Rectal smooth muscle tissue (tissue), 1 donor: Measurements from ENCODE around the gene RAB7A.

Experiments used
- H3K27ac ChIP-seq: one replicate; pipeline ENCODE4 v1.7.0; 2013; ENCODE audit warnings: low read depth, low read length, inconsistent platforms
- H3K27me3 ChIP-seq: one replicate; pipeline ENCODE4 v1.7.0; 2013; ENCODE audit warnings: low read length; ENCODE audit not compliant: control insufficient read depth, insufficient read depth
- H3K36me3 ChIP-seq: one replicate; pipeline ENCODE4 v1.7.0; 2013; ENCODE audit warnings: low read length; ENCODE audit not compliant: control insufficient read depth, insufficient read depth
- H3K4me1 ChIP-seq: one replicate; pipeline ENCODE4 v1.7.0; 2013; ENCODE audit warnings: low read length; ENCODE audit not compliant: control insufficient read depth, insufficient read depth
- H3K4me3 ChIP-seq: one replicate; pipeline ENCODE4 v1.7.0; 2013; ENCODE audit warnings: low read length
- H3K9ac ChIP-seq: one replicate; pipeline ENCODE4 v1.7.0; 2013; ENCODE audit warnings: low read length

RAB7A gene

GRCh38 chr3:128846486-128846891, 120.5 kb downstream of the RAB7A start:
- Histone ChIP-seq H3K9ac (no peak overlapping the region), H3K27me3 (no peaks in the 10 kb centered on the region), H3K27ac (peak overlapping the region; percentile 43), H3K4me1 (peaks cover 6% of the 10 kb centered on the region), H3K4me3 (peak overlapping the region; percentile 68), H3K36me3 (no peaks in the 10 kb centered on the region)

- Histone ChIP-seq H3K27me3 (no peaks in the 10 kb centered on the region), H3K4me3 (no peak overlapping the region), H3K4me1 (peaks cover 6% of the 10 kb centered on the region), H3K27ac (no peak overlapping the region), H3K36me3 (no peaks in the 10 kb centered on the region), H3K9ac (no peak overlapping the region)
Measured at GRCh38 chr3:128847666-128848370, 121.8 kb downstream of the RAB7A start.

DNA sequence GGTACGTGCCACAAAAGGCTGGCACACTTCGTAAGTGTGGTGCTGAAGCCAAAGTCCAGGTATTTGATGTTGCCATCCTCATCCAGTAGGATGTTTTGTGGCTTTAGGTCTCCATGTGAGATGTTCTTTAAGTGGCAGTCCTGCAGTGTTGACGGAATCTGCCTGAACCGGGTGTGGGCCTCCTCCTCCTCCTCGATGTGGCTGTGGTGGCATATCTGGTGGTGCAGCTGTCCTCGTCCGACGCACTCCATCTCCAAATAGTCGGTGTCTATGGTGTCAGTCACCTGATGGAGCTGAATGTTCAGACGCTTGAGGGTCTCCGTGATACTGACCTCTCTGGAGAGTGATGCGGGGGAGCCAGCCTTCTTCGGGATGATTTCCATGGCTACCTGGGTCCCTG, 123.0 kb downstream of the RAB7A start:
- no peak overlapping the region for H3K9ac ChIP-seq
- no peaks in the 10 kb centered on the region for H3K27me3 ChIP-seq
- no peak overlapping the region for H3K4me3 ChIP-seq
- no peaks in the 10 kb centered on the region for H3K36me3 ChIP-seq
- no peak overlapping the region for H3K27ac ChIP-seq
- peaks cover 6% of the 10 kb centered on the region for H3K4me1 ChIP-seq

DNA sequence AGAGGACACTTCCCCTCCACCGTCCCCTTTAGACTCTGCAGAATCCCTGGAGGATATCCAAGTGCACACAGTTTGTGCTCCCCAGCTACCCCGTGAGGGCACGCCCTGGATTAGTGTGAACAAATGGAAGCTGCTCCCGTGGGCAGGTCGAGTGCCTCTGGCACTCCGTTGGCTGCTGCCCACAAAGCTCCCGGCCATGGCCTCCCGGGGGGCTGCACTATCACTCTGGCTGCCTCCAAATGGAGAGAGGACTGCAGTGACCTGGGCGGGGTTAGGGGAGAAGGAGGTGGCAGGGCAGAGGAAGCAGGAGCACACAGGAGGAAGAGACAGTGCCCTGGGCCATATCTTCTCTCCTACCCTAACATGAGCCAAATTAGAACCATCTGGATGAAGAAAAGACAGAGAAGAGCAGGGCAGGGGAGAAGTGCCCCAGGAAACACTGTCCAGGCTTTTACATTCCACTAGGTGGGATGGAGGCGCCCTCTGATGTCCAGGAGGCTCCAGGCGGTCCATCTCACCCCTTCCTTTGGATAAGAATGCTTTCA, 124.0 kb downstream of the RAB7A start:
- no peaks in the 10 kb centered on the region for H3K27me3 ChIP-seq
- no peak overlapping the region for H3K9ac ChIP-seq
- H3K4me3 ChIP-seq, result no peak overlapping the region
- no peak overlapping the region for H3K27ac ChIP-seq
- H3K4me1 ChIP-seq, result peaks cover 6% of the 10 kb centered on the region
- H3K36me3 ChIP-seq, result no peaks in the 10 kb centered on the region

GRCh38 chr3:128850544-128850943, 124.6 kb downstream of the RAB7A start:
- Histone ChIP-seq H3K4me1 (peaks cover 3% of the 10 kb centered on the region), H3K27ac (no peak overlapping the region), H3K36me3 (no peaks in the 10 kb centered on the region), H3K9ac (no peak overlapping the region), H3K27me3 (no peaks in the 10 kb centered on the region), H3K4me3 (no peak overlapping the region)

GRCh38 chr3:128851601-128852000, 125.6 kb downstream of the RAB7A start:
- H3K9ac ChIP-seq, result no peak overlapping the region
- no peaks in the 10 kb centered on the region for H3K36me3 ChIP-seq
- H3K4me3 ChIP-seq, result no peak overlapping the region
- H3K4me1 ChIP-seq, result no peaks in the 10 kb centered on the region
- no peak overlapping the region for H3K27ac ChIP-seq
- H3K27me3 ChIP-seq, result no peaks in the 10 kb centered on the region

DNA sequence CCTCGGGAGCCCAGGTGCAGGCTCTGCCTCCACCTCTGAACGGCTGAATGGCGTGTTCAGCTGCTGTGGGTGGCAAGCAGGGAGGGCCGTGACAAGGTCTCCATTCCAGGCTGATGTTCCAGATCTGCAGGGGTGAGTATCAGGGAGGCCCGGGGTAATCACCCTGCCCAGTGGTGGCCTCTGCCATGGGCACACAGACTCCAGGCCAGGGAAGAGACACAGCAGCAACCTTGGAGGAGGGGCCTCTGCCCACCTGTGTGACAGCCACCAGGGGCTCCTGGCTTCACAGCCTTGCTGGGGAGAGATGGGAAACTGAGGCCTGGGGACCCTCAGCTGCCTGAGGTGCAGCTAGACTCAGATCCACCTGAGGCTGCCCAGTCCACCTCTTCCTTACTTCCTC, 127.8 kb downstream of the RAB7A start:
- H3K27ac ChIP-seq, result no peak overlapping the region
- no peaks in the 10 kb centered on the region for H3K27me3 ChIP-seq
- no peaks in the 10 kb centered on the region for H3K4me1 ChIP-seq
- H3K9ac ChIP-seq, result no peak overlapping the region
- no peak overlapping the region for H3K4me3 ChIP-seq
- no peaks in the 10 kb centered on the region for H3K36me3 ChIP-seq

GRCh38 chr3:128854475-128854874, 128.5 kb downstream of the RAB7A start:
- no peaks in the 10 kb centered on the region for H3K4me1 ChIP-seq
- H3K27ac ChIP-seq, result no peak overlapping the region
- no peaks in the 10 kb centered on the region for H3K27me3 ChIP-seq
- H3K36me3 ChIP-seq, result no peaks in the 10 kb centered on the region
- H3K4me3 ChIP-seq, result no peak overlapping the region
- no peak overlapping the region for H3K9ac ChIP-seq

GRCh38 chr3:128855569-128855968, 129.6 kb downstream of the RAB7A start:
- Histone ChIP-seq H3K27ac (no peak overlapping the region), H3K4me3 (no peak overlapping the region), H3K36me3 (no peaks in the 10 kb centered on the region), H3K27me3 (no peaks in the 10 kb centered on the region), H3K9ac (no peak overlapping the region), H3K4me1 (no peaks in the 10 kb centered on the region)

GRCh38 chr3:128858167-128858566, 132.2 kb downstream of the RAB7A start:
- H3K9ac ChIP-seq, result no peak overlapping the region

DNA sequence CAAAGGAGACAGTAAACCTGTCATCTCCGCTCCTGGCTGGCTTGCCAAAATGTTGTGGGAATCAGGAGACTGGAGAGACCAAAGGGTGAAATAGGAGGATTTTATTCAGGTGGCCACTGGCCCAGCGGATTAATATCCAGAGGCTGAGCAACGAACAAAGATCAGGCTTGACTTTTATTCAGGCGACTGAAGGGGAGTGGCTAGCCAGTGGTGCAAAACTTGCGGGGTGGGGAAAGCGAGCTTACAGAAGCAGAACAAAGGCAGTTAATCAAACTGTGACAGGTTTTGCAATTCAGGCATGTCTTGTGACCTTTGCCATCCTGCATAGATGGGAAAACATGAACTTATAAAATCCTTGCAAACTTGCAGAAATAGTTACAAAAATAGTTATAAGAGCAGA, 133.6 kb downstream of the RAB7A start:
- Histone ChIP-seq H3K27me3 (no peaks in the 10 kb centered on the region), H3K36me3 (no peaks in the 10 kb centered on the region), H3K9ac (no peak overlapping the region), H3K27ac (no peak overlapping the region), H3K4me1 (no peaks in the 10 kb centered on the region), H3K4me3 (no peak overlapping the region)

More at GRCh38 chr3:128858167-128858566, 132.2 kb downstream of the RAB7A start:
- Histone ChIP-seq H3K27ac (no peak overlapping the region), H3K27me3 (no peaks in the 10 kb centered on the region), H3K4me3 (no peak overlapping the region), H3K36me3 (no peaks in the 10 kb centered on the region), H3K4me1 (no peaks in the 10 kb centered on the region)

DNA sequence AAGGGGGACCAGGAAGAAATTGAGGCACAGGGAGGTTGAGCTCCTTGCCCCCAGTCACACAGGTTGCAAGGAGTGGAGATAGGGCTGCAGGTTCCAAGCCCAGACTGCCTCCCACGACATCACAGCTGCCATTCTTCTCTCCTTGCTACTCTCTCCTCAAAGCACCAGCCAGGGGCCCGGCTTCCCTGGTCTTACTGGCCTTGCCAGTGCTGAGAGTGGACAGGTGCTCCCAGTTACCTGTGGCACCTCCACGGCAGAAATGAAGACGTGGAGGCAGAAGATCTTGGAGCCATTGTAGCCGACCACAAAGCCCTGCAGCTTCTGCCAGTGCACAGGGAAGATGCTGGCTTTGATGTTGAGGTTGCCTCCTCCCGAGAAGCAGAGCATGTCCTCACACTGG, 135.5 kb downstream of the RAB7A start:
- Histone ChIP-seq H3K4me3 (no peak overlapping the region), H3K36me3 (no peaks in the 10 kb centered on the region), H3K27ac (no peak overlapping the region), H3K27me3 (no peaks in the 10 kb centered on the region), H3K9ac (no peak overlapping the region), H3K4me1 (no peaks in the 10 kb centered on the region)

GRCh38 chr3:128863560-128863959, 137.6 kb downstream of the RAB7A start:
- Histone ChIP-seq H3K9ac (no peak overlapping the region), H3K36me3 (no peaks in the 10 kb centered on the region), H3K27me3 (no peaks in the 10 kb centered on the region), H3K4me3 (no peak overlapping the region), H3K27ac (no peak overlapping the region), H3K4me1 (no peaks in the 10 kb centered on the region)
